Neuronal stem cell (in vitro differentiated cells): ENCODE data around the gene PROM2.

Experiments
- DNase-seq: peaks from one replicate; pipeline ENCODE4 v3.0.0-alpha.2; 2013; ENCODE audit warnings: low spot score
- H2AFZ ChIP-seq: one replicate; pipeline ENCODE4 v1.6.1; 2013; ENCODE audit warnings: mild to moderate bottlenecking, low read length, inconsistent platforms
- H2AK5ac ChIP-seq: 2 replicates; pipeline ENCODE4 v1.6.1; 2013; ENCODE audit warnings: low read depth, mild to moderate bottlenecking, inconsistent platforms, low read length, moderate library complexity, mixed read lengths
- H2BK120ac ChIP-seq: 2 replicates; pipeline ENCODE4 v1.6.1; 2013; ENCODE audit warnings: low read depth, mild to moderate bottlenecking, inconsistent platforms, low read length, moderate library complexity, mixed read lengths
- H2BK12ac ChIP-seq: one replicate; pipeline ENCODE4 v1.6.1; 2013; ENCODE audit warnings: low read length, inconsistent platforms
- H2BK15ac ChIP-seq: 2 replicates; pipeline ENCODE4 v1.6.1; 2013; ENCODE audit warnings: mild to moderate bottlenecking, low read length, inconsistent platforms, mixed read lengths
- H2BK5ac ChIP-seq: one replicate; pipeline ENCODE4 v1.6.1; 2013; ENCODE audit warnings: inconsistent platforms, mild to moderate bottlenecking, low read length, moderate library complexity
- H3K14ac ChIP-seq: one replicate; pipeline ENCODE4 v1.6.1; 2013; ENCODE audit warnings: low read length, inconsistent platforms
- H3K18ac ChIP-seq: 2 replicates; pipeline ENCODE4 v1.6.1; 2013; ENCODE audit warnings: low read length, inconsistent platforms
- H3K23ac ChIP-seq: 2 replicates; pipeline ENCODE4 v1.6.1; 2013; ENCODE audit warnings: low read depth, mild to moderate bottlenecking, mixed read lengths, low read length, inconsistent platforms; ENCODE audit not compliant: poor library complexity
- H3K27ac ChIP-seq: replicated peaks from 3 replicates; pipeline ENCODE4 v1.5.1; 2013; ENCODE audit warnings: low read length, inconsistent platforms
- H3K27me3 ChIP-seq, 3 experiments: 2 replicates each; pipeline ENCODE4 v1.6.1; 2013; ENCODE audit warnings: low read length in 3 of 3, mild to moderate bottlenecking in 2 of 3, inconsistent platforms in 1 of 3, low read depth in 1 of 3, mixed read lengths in 1 of 3, moderate library complexity in 1 of 3; ENCODE audit not compliant: control insufficient read depth in 3 of 3, insufficient read depth in 3 of 3
- H3K36me3 ChIP-seq, 2 donors: replicated peaks in 1 of 2; 2 replicates each; pipeline ENCODE4 v1.6.1; 2013; ENCODE audit warnings: low read length in 2 of 2; ENCODE audit not compliant: control insufficient read depth in 2 of 2, insufficient read depth in 2 of 2
- H3K4ac ChIP-seq: 2 replicates; pipeline ENCODE4 v1.6.1; 2013; ENCODE audit warnings: inconsistent platforms, mild to moderate bottlenecking, low read length, moderate library complexity
- H3K4me1 ChIP-seq, 2 donors: 1 replicate in 1 of 2; 2 replicates in 1 of 2; pipeline ENCODE4 v1.6.1; 2013; ENCODE audit warnings: low read length in 2 of 2, low read depth in 1 of 2; ENCODE audit not compliant: control insufficient read depth in 2 of 2, insufficient read depth in 1 of 2
- H3K4me2 ChIP-seq: one replicate; pipeline ENCODE4 v1.6.1; 2013; ENCODE audit warnings: mild to moderate bottlenecking, low read length, inconsistent platforms; ENCODE audit not compliant: insufficient read depth, poor library complexity, severe bottlenecking
- H3K4me3 ChIP-seq, 2 donors: 2 replicates each; pipeline ENCODE4 v1.5.1; 2013; ENCODE audit warnings: low read length in 2 of 2, mild to moderate bottlenecking in 2 of 2, inconsistent platforms in 1 of 2, moderate library complexity in 1 of 2
- H3K79me1 ChIP-seq: one replicate; pipeline ENCODE4 v1.6.1; 2013; ENCODE audit warnings: low read depth, mild to moderate bottlenecking, inconsistent platforms, low read length, moderate library complexity
- H3K9ac ChIP-seq: one replicate; pipeline ENCODE4 v1.6.1; 2013; ENCODE audit warnings: mild to moderate bottlenecking, low read depth, low read length, inconsistent platforms; ENCODE audit not compliant: poor library complexity
- H3K9me3 ChIP-seq, 2 donors: replicated peaks in 1 of 2; 2 replicates each; pipeline versions ENCODE3 to v1.6.1; 2013; ENCODE audit warnings: low read length in 2 of 2, mild to moderate bottlenecking in 2 of 2, inconsistent platforms in 1 of 2, low read depth in 1 of 2, mixed read lengths in 1 of 2, moderate library complexity in 1 of 2; ENCODE audit not compliant: control insufficient read depth in 2 of 2, insufficient read depth in 1 of 2
- H4K8ac ChIP-seq: one replicate; pipeline ENCODE4 v1.6.1; 2013; ENCODE audit warnings: low read depth, mild to moderate bottlenecking, inconsistent platforms, low read length, moderate library complexity
- H4K91ac ChIP-seq: one replicate; pipeline ENCODE4 v1.6.1; 2013; ENCODE audit warnings: low read length, low read depth, mild to moderate bottlenecking, inconsistent platforms; ENCODE audit not compliant: poor library complexity
- WGBS, 2 donors: extraction: QIAGEN DNeasy Blood & Tissue Kit; methylation state at CpG; one replicate each; pipeline ENCODE4 v1.1.7; 2013; ENCODE audit warnings: missing lambda C conversion rate in 2 of 2, mixed read lengths in 1 of 2; ENCODE audit not compliant: insufficient read length in 2 of 2, insufficient replicate concordance in 1 of 2; ENCODE audit errors: extremely low coverage in 2 of 2; 5-methylcytosine and 5-hydroxymethylcytosine counted together

Gene PROM2

GRCh38 chr2:95272299-95272751, 1.9 kb upstream of the PROM2 start:
- Histone ChIP-seq H2AFZ (no peak overlapping the region), H3K4ac (no peak overlapping the region), H3K4me2 (no peak overlapping the region), H3K9ac (no peak overlapping the region), H3K23ac (peak overlapping the region; percentile 17), H2AK5ac (peak overlapping the region; percentile 57), H2BK120ac (no peak overlapping the region), H2BK5ac (peak overlapping the region; percentile 29), H2BK15ac (no peak overlapping the region), H3K4me1 (peaks cover 11 to 12% of the 10 kb centered on the region in 2 donors), H4K91ac (no peak overlapping the region), H3K18ac (no peak overlapping the region), H3K27me3 (no peaks in the 10 kb centered on the region), H3K27ac (no peak overlapping the region), H4K8ac (no peak overlapping the region), H3K9me3 (no peaks in the 10 kb centered on the region), H3K36me3 (no peaks in the 10 kb centered on the region), H2BK12ac (no peak overlapping the region), H3K79me1 (no peaks in the 10 kb centered on the region), H3K4me3 (no peak overlapping the region), H3K14ac (no peak overlapping the region)
- no peak for DNase-seq
- WGBS, 2 donors, result no CpG with 5 or more reads among the region's 6 CpGs

GRCh38 chr2:95272781-95273180, 1.5 kb upstream of the PROM2 start:
- DNase-seq, result no peak
- no peak overlapping the region for H4K91ac ChIP-seq
- no peaks in the 10 kb centered on the region for H3K9me3 ChIP-seq

GRCh38 chr2:95273566-95274290, 521 bp upstream of the PROM2 start:
- Histone ChIP-seq H3K4me2 (no peak overlapping the region), H2BK5ac (no peak overlapping the region), H3K79me1 (no peaks in the 10 kb centered on the region), H2BK120ac (no peak overlapping the region), H3K4me1 (peaks cover 0 to under 1% of the 10 kb centered on the region in 2 donors), H3K36me3 (no peaks in the 10 kb centered on the region), H2AFZ (no peak overlapping the region), H4K8ac (no peak overlapping the region), H2BK15ac (peak overlapping the region; percentile 27), H3K27ac (no peak overlapping the region), H3K9ac (peak overlapping the region; percentile 17), H3K27me3 (no peaks in the 10 kb centered on the region), H2BK12ac (no peak overlapping the region), H3K14ac (no peak overlapping the region), H3K9me3 (no peaks in the 10 kb centered on the region), H2AK5ac (peak overlapping the region; percentile 47), H4K91ac (no peak overlapping the region), H3K18ac (no peak overlapping the region), H3K23ac (peak overlapping the region; percentile 36), H3K4ac (no peak overlapping the region), H3K4me3 (no peak overlapping the region)
- no CpG with 5 or more reads among the region's 11 CpGs for WGBS, 2 donors
- no peak for DNase-seq

More at GRCh38 chr2:95272781-95273180, 1.5 kb upstream of the PROM2 start:
- H3K4me1 ChIP-seq, result peaks cover 7 to 8% of the 10 kb centered on the region in 2 donors
- H3K4ac ChIP-seq, result no peak overlapping the region
- no peak overlapping the region for H3K18ac ChIP-seq
- no CpG with 5 or more reads among the region's 1 CpG for WGBS, 2 donors
- H3K9ac ChIP-seq, result no peak overlapping the region
- no peak overlapping the region for H3K27ac ChIP-seq
- H3K36me3 ChIP-seq, result no peaks in the 10 kb centered on the region
- no peak overlapping the region for H2AFZ ChIP-seq
- H3K4me3 ChIP-seq, result no peak overlapping the region
- H4K8ac ChIP-seq, result no peak overlapping the region
- H3K14ac ChIP-seq, result no peak overlapping the region
- peak overlapping the region; percentile 29 for H2BK5ac ChIP-seq
- H2BK15ac ChIP-seq, result no peak overlapping the region
- H3K4me2 ChIP-seq, result no peak overlapping the region
- H3K79me1 ChIP-seq, result no peaks in the 10 kb centered on the region
- H3K23ac ChIP-seq, result no peak overlapping the region
- H3K27me3 ChIP-seq, result no peaks in the 10 kb centered on the region
- no peak overlapping the region for H2AK5ac ChIP-seq
- H2BK12ac ChIP-seq, result no peak overlapping the region
- H2BK120ac ChIP-seq, result no peak overlapping the region

GRCh38 chr2:95275151-95275515, 884 bp downstream of the PROM2 start:
- Histone ChIP-seq H3K4ac (no peak overlapping the region), H3K18ac (no peak overlapping the region), H3K23ac (no peak overlapping the region), H3K36me3 (no peaks in the 10 kb centered on the region), H3K9me3 (no peaks in the 10 kb centered on the region), H3K4me1 (no peaks in the 10 kb centered on the region), H2AFZ (no peak overlapping the region), H3K9ac (no peak overlapping the region), H3K14ac (no peak overlapping the region), H2BK5ac (peak overlapping the region; percentile 59), H3K4me2 (no peak overlapping the region), H2BK12ac (no peak overlapping the region), H4K91ac (no peak overlapping the region), H3K79me1 (no peaks in the 10 kb centered on the region), H2BK15ac (no peak overlapping the region), H2AK5ac (peak overlapping the region; percentile 3), H3K4me3 (no peak overlapping the region), H4K8ac (no peak overlapping the region), H3K27ac (no peak overlapping the region), H3K27me3 (no peaks in the 10 kb centered on the region), H2BK120ac (no peak overlapping the region)
- no peak for DNase-seq
- WGBS, 2 donors, result no CpG with 5 or more reads among the region's 4 CpGs
